SK-N-SH (cell line): ENCODE results near the gene CREB3L1. TPM values are rescaled to one million over a fixed set of nuclear protein-coding genes. Genes with fewer than 3 reads are reported as not detected.

Source experiments
- CTCF ChIA-PET: fragments of 300-600, 350-600 bp; formaldehyde crosslinking; extraction: SDS; loops from one replicate; lab custom pipeline; 2021; lab: Yijun Ruan, JAX
- POLR2A ChIA-PET: fragments of 350-600 bp; sonication (Branson Sonifier 250); formaldehyde crosslinking; extraction: SDS; loops from one replicate; lab custom pipeline; 2020; ENCODE audit warnings: antibody characterized with exemption, inconsistent platforms; lab: Yijun Ruan, JAX
- DNase-seq: peaks from one replicate; pipeline ENCODE4 v3.0.0; 2012
- H2AFZ ChIP-seq: fragments of 200-600 bp; sonication (generic); 2 replicates; pipeline ENCODE4 v1.8.1; 2016; ENCODE audit warnings: antibody characterized with exemption, mild to moderate bottlenecking, low read depth
- H3F3A ChIP-seq: fragments of 200-600 bp; sonication (generic); replicated peaks from 2 replicates; pipeline ENCODE3; 2016; ENCODE audit warnings: antibody characterized with exemption, mild to moderate bottlenecking; ENCODE audit not compliant: insufficient read depth
- H3K27ac ChIP-seq, 2 experiments: fragments of 200-500 bp in 1 of 2; fragments of 200-600 bp in 1 of 2; sonication (Bioruptor generic) in 1 of 2; sonication (generic), shearing (Covaris generic) in 1 of 2; 2 replicates each; pipeline versions ENCODE4 v1.5.1 to v1.6.1; 2014 to 2016; ENCODE audit warnings: low read depth in 2 of 2, inconsistent platforms in 1 of 2, low read length in 1 of 2, mild to moderate bottlenecking in 1 of 2, mixed read lengths in 1 of 2
- H3K27me3 ChIP-seq: fragments of 200-600 bp; sonication (generic), shearing (Covaris generic); 2 replicates; pipeline ENCODE4 v1.6.1; 2016; ENCODE audit warnings: mixed run types; ENCODE audit not compliant: insufficient read depth
- H3K36me3 ChIP-seq, 2 experiments: fragments of 200-500 bp in 1 of 2; fragments of 200-600 bp in 1 of 2; sonication (Bioruptor generic) in 1 of 2; sonication (generic) in 1 of 2; replicated peaks in 1 of 2; 2 replicates each; pipeline versions ENCODE3 to v1.5.1; 2014 to 2016; ENCODE audit warnings: low read length in 1 of 2, mild to moderate bottlenecking in 1 of 2; ENCODE audit not compliant: insufficient read depth in 2 of 2, control insufficient read depth in 1 of 2
- H3K4me1 ChIP-seq, 2 experiments: fragments of 200-500 bp in 1 of 2; fragments of 200-600 bp in 1 of 2; sonication (Bioruptor generic) in 1 of 2; sonication (generic), shearing (Covaris generic) in 1 of 2; 2 replicates each; pipeline versions ENCODE4 v1.5.1 to v1.6.1; 2014 to 2016; ENCODE audit warnings: low read depth in 1 of 2, low read length in 1 of 2, mixed run types in 1 of 2; ENCODE audit not compliant: insufficient read depth in 2 of 2, control insufficient read depth in 1 of 2
- H3K4me2 ChIP-seq: fragments of 200-600 bp; sonication (generic), shearing (Covaris generic); 2 replicates; pipeline ENCODE4 v1.6.1; 2017; ENCODE audit warnings: mixed run types
- H3K4me3 ChIP-seq, 2 experiments: fragments of 200-500 bp in 1 of 2; fragments of 200-600 bp in 1 of 2; sonication (Bioruptor generic) in 1 of 2; sonication (generic), shearing (Covaris generic) in 1 of 2; 2 replicates each; pipeline versions ENCODE4 v1.5.1 to v1.8.1; 2014 to 2016; ENCODE audit warnings: low read depth in 2 of 2, inconsistent platforms in 1 of 2, low read length in 1 of 2, mild to moderate bottlenecking in 1 of 2, mixed read lengths in 1 of 2, moderate library complexity in 1 of 2
- H3K79me2 ChIP-seq: fragments of 200-600 bp; sonication (generic); 2 replicates; pipeline ENCODE4 v1.8.1; 2017; ENCODE audit warnings: mild to moderate bottlenecking; ENCODE audit not compliant: insufficient read depth
- H3K9ac ChIP-seq: fragments of 200-600 bp; sonication (generic); 2 replicates; pipeline ENCODE4 v1.6.1; 2017; ENCODE audit warnings: mixed run types
- H3K9me2 ChIP-seq: fragments of 200-600 bp; sonication (generic); 2 replicates; pipeline ENCODE4 v1.6.1; 2017; ENCODE audit warnings: mixed run types
- H3K9me3 ChIP-seq: fragments of 200-600 bp; sonication (generic); 2 replicates; pipeline ENCODE4 v1.6.1; 2017; ENCODE audit warnings: mixed run types, mild to moderate bottlenecking, moderate library complexity
- H4K20me1 ChIP-seq: fragments of 200-600 bp; sonication (generic); 2 replicates; pipeline ENCODE4 v1.6.1; 2017; ENCODE audit warnings: mild to moderate bottlenecking, mixed run types; ENCODE audit not compliant: insufficient read depth
- EP300 ChIP-seq, 2 experiments: IDR thresholded peaks; 2 replicates each; pipeline versions ENCODE4 v1.4.0 to v1.6.1; 2012; ENCODE audit warnings: borderline replicate concordance in 1 of 2, low read depth in 1 of 2, low read length in 1 of 2
- EZH2phosphoT487 ChIP-seq: fragments of 200-600 bp; sonication (generic); IDR thresholded peaks from 2 replicates; pipeline ENCODE4 v1.6.1; 2017; ENCODE audit warnings: low read depth, mixed run types, mild to moderate bottlenecking, antibody characterized with exemption, moderate library complexity, borderline replicate concordance
- FOSL2 ChIP-seq: IDR thresholded peaks from 2 replicates; pipeline ENCODE4 v1.4.0; 2012; ENCODE audit warnings: low read depth, mild to moderate bottlenecking, moderate library complexity, borderline replicate concordance
- FOXJ3 ChIP-seq: sonication (generic); formaldehyde crosslinking; IDR thresholded peaks from 2 replicates; pipeline ENCODE4 v1.5.1; 2020; ENCODE audit warnings: mild to moderate bottlenecking, missing genetic modification reagents
- GATA2 ChIP-seq: sonication (generic); formaldehyde crosslinking; IDR thresholded peaks from 2 replicates; pipeline ENCODE4 v1.5.0; 2020; ENCODE audit warnings: mild to moderate bottlenecking, missing genetic modification reagents
- JUND ChIP-seq: IDR thresholded peaks from 2 replicates; pipeline ENCODE4 v1.4.0; 2012
- MAX ChIP-seq: IDR thresholded peaks from 2 replicates; pipeline ENCODE4 v1.4.0; 2012; ENCODE audit warnings: low read depth
- NFIC ChIP-seq: IDR thresholded peaks from 2 replicates; pipeline ENCODE4 v1.4.0; 2012; ENCODE audit warnings: borderline replicate concordance
- RCOR1 ChIP-seq: fragments of 150-350 bp; IDR thresholded peaks from 2 replicates; pipeline ENCODE4 v1.6.1; 2017; ENCODE audit warnings: antibody characterized with exemption, low read length
- SMC3 ChIP-seq: IDR thresholded peaks from 2 replicates; pipeline ENCODE4 v1.6.1; 2012; ENCODE audit warnings: low read depth, low read length, improper control_type of control experiment
- TAF1 ChIP-seq: IDR thresholded peaks from 2 replicates; pipeline ENCODE4 v1.6.1; 2012; ENCODE audit warnings: low read depth, mild to moderate bottlenecking, low read length, moderate library complexity, borderline replicate concordance
- TCF12 ChIP-seq: IDR thresholded peaks from 2 replicates; pipeline ENCODE4 v1.4.0; 2012
- TEAD4 ChIP-seq: IDR thresholded peaks from 2 replicates; pipeline ENCODE4 v1.4.0; 2012; ENCODE audit warnings: mild to moderate bottlenecking, borderline replicate concordance; ENCODE audit not compliant: insufficient read depth
- USF2 ChIP-seq: fragments of 150-350 bp; IDR thresholded peaks from 2 replicates; pipeline ENCODE4 v1.6.1; 2017; ENCODE audit warnings: antibody characterized with exemption, low read length, low read depth, borderline replicate concordance
- WGBS: methylation state at CpG from one replicate; pipeline ENCODE4 v1.1.6; 2017; ENCODE audit warnings: low lambda C conversion rate; 5-methylcytosine and 5-hydroxymethylcytosine counted together
- polyA plus RNA-seq, 3 experiments: library from polyadenylated mRNA; depleted of rRNA; stranded (reverse); fragments of >200 nt; gene quantifications; 2 replicates each; pipeline ENCODE4 v1.2.3, GENCODE V29; 2012
- TF ChIP-seq, protein P1 (sequence below): IDR thresholded peaks from 2 replicates; pipeline ENCODE4 v1.6.1; 2012; ENCODE audit warnings: mild to moderate bottlenecking, low read depth, low read length, moderate library complexity
- TF ChIP-seq, protein P2 (sequence below): IDR thresholded peaks from 2 replicates; pipeline ENCODE4; 2012
- TF ChIP-seq, protein P3 (sequence below): fragments of 150-350 bp; IDR thresholded peaks from 2 replicates; pipeline ENCODE4 v1.6.1; 2016; ENCODE audit warnings: mild to moderate bottlenecking, low read depth, low read length

Gene CREB3L1
- polyA plus RNA-seq, 1 of the 3 experiments (the other 2 are of a cell fraction): 14.0 TPM

- no peak overlapping the region for H2AFZ ChIP-seq
- H3K27me3 ChIP-seq: peaks cover 10% of the 10 kb centered on the region
- H3K9me3 ChIP-seq: no peaks in the 10 kb centered on the region
- POLR2A ChIA-PET: no interaction called here
- peaks cover 5 to 15% of the 10 kb centered on the region in 2 experiments; a peak in 2 of 4 replicates for H3K4me1 ChIP-seq
- no peak for TF ChIP-seq EP300 (IDR thresholded peaks at IDR 0.05; ENCODE audit: borderline replicate concordance in 1 of 2, low read depth in 1 of 2, low read length in 1 of 2)
- TF ChIP-seq, protein P1, sequence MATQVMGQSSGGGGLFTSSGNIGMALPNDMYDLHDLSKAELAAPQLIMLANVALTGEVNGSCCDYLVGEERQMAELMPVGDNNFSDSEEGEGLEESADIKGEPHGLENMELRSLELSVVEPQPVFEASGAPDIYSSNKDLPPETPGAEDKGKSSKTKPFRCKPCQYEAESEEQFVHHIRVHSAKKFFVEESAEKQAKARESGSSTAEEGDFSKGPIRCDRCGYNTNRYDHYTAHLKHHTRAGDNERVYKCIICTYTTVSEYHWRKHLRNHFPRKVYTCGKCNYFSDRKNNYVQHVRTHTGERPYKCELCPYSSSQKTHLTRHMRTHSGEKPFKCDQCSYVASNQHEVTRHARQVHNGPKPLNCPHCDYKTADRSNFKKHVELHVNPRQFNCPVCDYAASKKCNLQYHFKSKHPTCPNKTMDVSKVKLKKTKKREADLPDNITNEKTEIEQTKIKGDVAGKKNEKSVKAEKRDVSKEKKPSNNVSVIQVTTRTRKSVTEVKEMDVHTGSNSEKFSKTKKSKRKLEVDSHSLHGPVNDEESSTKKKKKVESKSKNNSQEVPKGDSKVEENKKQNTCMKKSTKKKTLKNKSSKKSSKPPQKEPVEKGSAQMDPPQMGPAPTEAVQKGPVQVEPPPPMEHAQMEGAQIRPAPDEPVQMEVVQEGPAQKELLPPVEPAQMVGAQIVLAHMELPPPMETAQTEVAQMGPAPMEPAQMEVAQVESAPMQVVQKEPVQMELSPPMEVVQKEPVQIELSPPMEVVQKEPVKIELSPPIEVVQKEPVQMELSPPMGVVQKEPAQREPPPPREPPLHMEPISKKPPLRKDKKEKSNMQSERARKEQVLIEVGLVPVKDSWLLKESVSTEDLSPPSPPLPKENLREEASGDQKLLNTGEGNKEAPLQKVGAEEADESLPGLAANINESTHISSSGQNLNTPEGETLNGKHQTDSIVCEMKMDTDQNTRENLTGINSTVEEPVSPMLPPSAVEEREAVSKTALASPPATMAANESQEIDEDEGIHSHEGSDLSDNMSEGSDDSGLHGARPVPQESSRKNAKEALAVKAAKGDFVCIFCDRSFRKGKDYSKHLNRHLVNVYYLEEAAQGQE: no peak
- TF ChIP-seq SMC3: no peak
- TF ChIP-seq MAX: no peak
- TF ChIP-seq, protein P2, sequence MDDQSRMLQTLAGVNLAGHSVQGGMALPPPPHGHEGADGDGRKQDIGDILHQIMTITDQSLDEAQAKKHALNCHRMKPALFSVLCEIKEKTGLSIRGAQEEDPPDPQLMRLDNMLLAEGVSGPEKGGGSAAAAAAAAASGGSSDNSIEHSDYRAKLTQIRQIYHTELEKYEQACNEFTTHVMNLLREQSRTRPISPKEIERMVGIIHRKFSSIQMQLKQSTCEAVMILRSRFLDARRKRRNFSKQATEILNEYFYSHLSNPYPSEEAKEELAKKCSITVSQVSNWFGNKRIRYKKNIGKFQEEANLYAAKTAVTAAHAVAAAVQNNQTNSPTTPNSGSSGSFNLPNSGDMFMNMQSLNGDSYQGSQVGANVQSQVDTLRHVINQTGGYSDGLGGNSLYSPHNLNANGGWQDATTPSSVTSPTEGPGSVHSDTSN: no peak
- TF ChIP-seq TAF1: no peak
- no peak for TF ChIP-seq USF2
- TF ChIP-seq FOSL2: no peak
- TF ChIP-seq GATA2: no peak
- no peak for TF ChIP-seq TEAD4
- no peak for TF ChIP-seq EZH2phosphoT487
- no peak for TF ChIP-seq NFIC
- no peak for TF ChIP-seq JUND
- no peak for TF ChIP-seq RCOR1
- TF ChIP-seq TCF12: no peak
- no peak for TF ChIP-seq FOXJ3 (CRISPR knock-in tag)
- TF ChIP-seq, protein P3, sequence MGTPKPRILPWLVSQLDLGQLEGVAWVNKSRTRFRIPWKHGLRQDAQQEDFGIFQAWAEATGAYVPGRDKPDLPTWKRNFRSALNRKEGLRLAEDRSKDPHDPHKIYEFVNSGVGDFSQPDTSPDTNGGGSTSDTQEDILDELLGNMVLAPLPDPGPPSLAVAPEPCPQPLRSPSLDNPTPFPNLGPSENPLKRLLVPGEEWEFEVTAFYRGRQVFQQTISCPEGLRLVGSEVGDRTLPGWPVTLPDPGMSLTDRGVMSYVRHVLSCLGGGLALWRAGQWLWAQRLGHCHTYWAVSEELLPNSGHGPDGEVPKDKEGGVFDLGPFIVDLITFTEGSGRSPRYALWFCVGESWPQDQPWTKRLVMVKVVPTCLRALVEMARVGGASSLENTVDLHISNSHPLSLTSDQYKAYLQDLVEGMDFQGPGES: no peak
- no peak overlapping the region for H3K4me2 ChIP-seq
- H3K9me2 ChIP-seq: no peaks in the 10 kb centered on the region
- no peaks in the 10 kb centered on the region for H3K79me2 ChIP-seq
- no peak for DNase-seq
- peaks cover 10% of the 10 kb centered on the region for H3F3A ChIP-seq
- H3K9ac ChIP-seq: no peak overlapping the region
- CTCF ChIA-PET: interaction anchor here (1.0 to 1.5 kb wide), 5 partner anchors 9 to 41 kb away, joined by 3 to 5 read pairs (median 3); no protein-coding TSS in a partner anchor
- H4K20me1 ChIP-seq: no peaks in the 10 kb centered on the region
- H3K36me3 ChIP-seq: no peaks in the 10 kb centered on the region
- no peak overlapping the region for H3K4me3 ChIP-seq
- whole genome bisulfite sequencing: 89% methylated on average over 7 of the region's 8 CpGs
- no peak overlapping the region for H3K27ac ChIP-seq
These were observed 50.4 kb downstream of the CREB3L1 start for GRCh38 chr11:46327829-46328228.
